ENCODE results near the gene COL4A2.

GRCh38 chr13:110475550-110476219 lies 168.6 kb downstream of the COL4A2 start:
- TF ChIP-seq EZH2 (IDR thresholded peaks at IDR 0.05; ENCODE audit: borderline replicate concordance, insufficient read depth, low read depth, low read length, poor library complexity, severe bottlenecking), result no peak
- no peak for TF ChIP-seq CTCF (IDR thresholded peaks at IDR 0.05)

Measured in B cell (primary cell).